Karpas-422 (cell line): ENCODE results near the gene IRF5. TPM values are rescaled to one million over a fixed set of nuclear protein-coding genes. Genes with fewer than 3 reads are reported as not detected.

Source experiments
- DNase-seq: peaks from one replicate; pipeline ENCODE4 v3.0.0-alpha.2; 2015
- H2AFZ ChIP-seq: fragments of 200-600 bp; sonication (generic); 2 replicates; pipeline ENCODE4 v1.6.1; 2014; ENCODE audit warnings: antibody characterized with exemption, low read length, mixed read lengths
- H3K27ac ChIP-seq: fragments of 200-600 bp; sonication (generic); 2 replicates; pipeline ENCODE4 v1.5.1; 2014; ENCODE audit warnings: mild to moderate bottlenecking, low read length, moderate library complexity
- H3K27me3 ChIP-seq: fragments of 200-600 bp; sonication (generic); 2 replicates; pipeline ENCODE4 v1.6.1; 2014; ENCODE audit warnings: low read length, mixed read lengths
- H3K36me3 ChIP-seq: fragments of 200-600 bp; sonication (generic); 2 replicates; pipeline ENCODE4 v1.6.1; 2014; ENCODE audit warnings: low read length, mixed read lengths; ENCODE audit not compliant: insufficient read depth
- H3K4me1 ChIP-seq: fragments of 200-600 bp; sonication (generic); 2 replicates; pipeline ENCODE4 v1.6.1; 2014; ENCODE audit warnings: mild to moderate bottlenecking, low read length, mixed read lengths
- H3K4me2 ChIP-seq: fragments of 200-600 bp; sonication (generic); 2 replicates; pipeline ENCODE4 v1.6.1; 2014; ENCODE audit warnings: low read length, low read depth, mild to moderate bottlenecking; ENCODE audit not compliant: poor library complexity, severe bottlenecking
- H3K4me3 ChIP-seq: fragments of 200-600 bp; sonication (generic); 2 replicates; pipeline ENCODE4 v1.5.1; 2014; ENCODE audit warnings: mild to moderate bottlenecking, antibody characterized with exemption, low read length, mixed read lengths
- H3K79me2 ChIP-seq: fragments of 200-600 bp; sonication (generic); 2 replicates; pipeline ENCODE4 v1.6.1; 2014; ENCODE audit warnings: mild to moderate bottlenecking, low read length, mixed read lengths
- H3K9ac ChIP-seq: fragments of 200-600 bp; sonication (generic); 2 replicates; pipeline ENCODE4 v1.6.0; 2014; ENCODE audit warnings: low read length
- H3K9me2 ChIP-seq: fragments of 200-600 bp; sonication (generic), shearing (Covaris generic); replicated peaks from 2 replicates; pipeline ENCODE4 v1.6.0; 2014; ENCODE audit warnings: mild to moderate bottlenecking, low read length, moderate library complexity; ENCODE audit not compliant: insufficient read depth
- H3K9me3 ChIP-seq: fragments of 300-700, 200-600 bp; sonication (generic); 2 replicates; pipeline ENCODE4 v1.6.1; 2014; ENCODE audit warnings: low read length, mixed read lengths
- H4K20me1 ChIP-seq: fragments of 200-600 bp; sonication (generic); 2 replicates; pipeline ENCODE4 v1.6.1; 2014; ENCODE audit warnings: mild to moderate bottlenecking, antibody characterized with exemption, low read length, low read depth; ENCODE audit not compliant: insufficient read depth
- total RNA-seq: library from RNA; depleted of rRNA; stranded (reverse); fragments of >200 nt; shearing (Covaris generic); gene quantifications from 2 replicates; pipeline ENCODE4 v1.2.3, GENCODE V29; 2014; ENCODE audit warnings: low replicate concordance

Gene IRF5
- total RNA-seq, 1 experiment from 2014 or later, result 7.8 TPM

GRCh38 chr7:128944487-128945236, 6.9 kb downstream of the IRF5 start:
- Histone ChIP-seq H3K4me1 (peaks cover 17% of the 10 kb centered on the region), H4K20me1 (no peaks in the 10 kb centered on the region), H3K4me3 (no peak overlapping the region), H3K36me3 (no peaks in the 10 kb centered on the region), H3K9me2 (no peaks in the 10 kb centered on the region), H2AFZ (no peak overlapping the region), H3K9me3 (no peaks in the 10 kb centered on the region), H3K27me3 (no peaks in the 10 kb centered on the region), H3K9ac (no peak overlapping the region), H3K79me2 (no peaks in the 10 kb centered on the region), H3K4me2 (no peak overlapping the region), H3K27ac (no peak overlapping the region)
- no peak for DNase-seq

GRCh38 chr7:128945668-128946366, 8.1 kb downstream of the IRF5 start:
- Histone ChIP-seq H3K4me3 (no peak overlapping the region), H3K79me2 (no peaks in the 10 kb centered on the region), H3K27ac (no peak overlapping the region), H3K9me3 (no peaks in the 10 kb centered on the region), H4K20me1 (no peaks in the 10 kb centered on the region), H3K36me3 (no peaks in the 10 kb centered on the region), H3K27me3 (no peaks in the 10 kb centered on the region), H2AFZ (no peak overlapping the region), H3K4me2 (no peak overlapping the region), H3K4me1 (peaks cover 6% of the 10 kb centered on the region), H3K9me2 (no peaks in the 10 kb centered on the region), H3K9ac (no peak overlapping the region)
- DNase-seq, result no peak

GRCh38 chr7:128946936-128947830, 9.5 kb downstream of the IRF5 start:
- Histone ChIP-seq H3K9ac (no peak overlapping the region), H3K36me3 (no peaks in the 10 kb centered on the region), H3K4me2 (no peak overlapping the region), H3K27me3 (no peaks in the 10 kb centered on the region), H3K9me3 (no peaks in the 10 kb centered on the region), H3K4me3 (no peak overlapping the region), H3K4me1 (no peaks in the 10 kb centered on the region), H3K27ac (no peak overlapping the region), H2AFZ (no peak overlapping the region), H4K20me1 (no peaks in the 10 kb centered on the region), H3K9me2 (no peaks in the 10 kb centered on the region), H3K79me2 (no peaks in the 10 kb centered on the region)
- DNase-seq, result peak; percentile 69

- Histone ChIP-seq H3K9me3 (no peaks in the 10 kb centered on the region), H4K20me1 (no peaks in the 10 kb centered on the region), H3K27ac (no peak overlapping the region), H2AFZ (no peak overlapping the region), H3K36me3 (no peaks in the 10 kb centered on the region), H3K4me3 (no peak overlapping the region), H3K27me3 (no peaks in the 10 kb centered on the region), H3K9ac (no peak overlapping the region), H3K4me1 (no peaks in the 10 kb centered on the region), H3K9me2 (no peaks in the 10 kb centered on the region), H3K79me2 (no peaks in the 10 kb centered on the region), H3K4me2 (no peak overlapping the region)
- no peak for DNase-seq
These were observed 10.1 kb downstream of the IRF5 start for GRCh38 chr7:128947854-128948253.

- H3K9ac ChIP-seq, result no peak overlapping the region
- no peaks in the 10 kb centered on the region for H4K20me1 ChIP-seq
- H3K36me3 ChIP-seq, result peaks cover 4% of the 10 kb centered on the region; the same call in 1 of the 2 replicates
- H2AFZ ChIP-seq, result no peak overlapping the region
- no peaks in the 10 kb centered on the region for H3K4me1 ChIP-seq
- no peak for DNase-seq
- H3K9me2 ChIP-seq, result no peaks in the 10 kb centered on the region
- H3K9me3 ChIP-seq, result no peaks in the 10 kb centered on the region
- H3K4me2 ChIP-seq, result no peak overlapping the region
- H3K27me3 ChIP-seq, result no peaks in the 10 kb centered on the region
- H3K79me2 ChIP-seq, result no peaks in the 10 kb centered on the region
- no peak overlapping the region for H3K27ac ChIP-seq
- no peak overlapping the region for H3K4me3 ChIP-seq
These were observed 10.7 kb downstream of the IRF5 start for GRCh38 chr7:128948312-128948973.

GRCh38 chr7:128948976-128949760, 11.4 kb downstream of the IRF5 start:
- Histone ChIP-seq H3K79me2 (no peaks in the 10 kb centered on the region), H3K4me3 (no peak overlapping the region), H2AFZ (no peak overlapping the region), H4K20me1 (no peaks in the 10 kb centered on the region), H3K9me2 (no peaks in the 10 kb centered on the region), H3K27ac (no peak overlapping the region), H3K9me3 (no peaks in the 10 kb centered on the region), H3K4me2 (no peak overlapping the region), H3K4me1 (no peaks in the 10 kb centered on the region), H3K27me3 (no peaks in the 10 kb centered on the region), H3K9ac (no peak overlapping the region), H3K36me3 (peaks cover 10% of the 10 kb centered on the region; the same call in 1 of the 2 replicates)
- no peak for DNase-seq

- H3K9ac ChIP-seq, result no peak overlapping the region
- H3K9me2 ChIP-seq, result no peaks in the 10 kb centered on the region
- DNase-seq, result no peak
- H3K36me3 ChIP-seq, result peaks cover 19% of the 10 kb centered on the region; the same call in 1 of the 2 replicates
- H3K79me2 ChIP-seq, result no peaks in the 10 kb centered on the region
- H3K4me3 ChIP-seq, result no peak overlapping the region
- no peak overlapping the region for H3K4me2 ChIP-seq
- H3K27ac ChIP-seq, result no peak overlapping the region
- H3K27me3 ChIP-seq, result no peaks in the 10 kb centered on the region
- H4K20me1 ChIP-seq, result no peaks in the 10 kb centered on the region
- H3K9me3 ChIP-seq, result no peaks in the 10 kb centered on the region
- H3K4me1 ChIP-seq, result no peaks in the 10 kb centered on the region
- H2AFZ ChIP-seq, result no peak overlapping the region
These were observed 13.6 kb downstream of the IRF5 start for GRCh38 chr7:128951296-128951695.
